Mucosa of rectum (tissue), 2 donors: ENCODE results near the gene PRICKLE1.
"Not testable (repeated sequence)": the region's sequence is repeated elsewhere in the genome, so short reads cannot be mapped to it uniquely, and the experiment has no call there.

Experiments used
- H3K27ac ChIP-seq, 2 donors: one replicate each; pipeline ENCODE4 v1.7.0; 2013; ENCODE audit warnings: inconsistent platforms in 2 of 2, low read depth in 2 of 2, low read length in 2 of 2
- H3K27me3 ChIP-seq, 2 donors: one replicate each; pipeline ENCODE4 v1.7.0; 2013; ENCODE audit warnings: low read length in 2 of 2; ENCODE audit not compliant: control insufficient read depth in 2 of 2, insufficient read depth in 2 of 2
- H3K36me3 ChIP-seq, 2 donors: one replicate each; pipeline ENCODE4 v1.7.0; 2013; ENCODE audit warnings: low read length in 2 of 2; ENCODE audit not compliant: control insufficient read depth in 2 of 2, insufficient read depth in 2 of 2
- H3K4me1 ChIP-seq, 2 donors: one replicate each; pipeline ENCODE4 v1.7.0; 2013; ENCODE audit warnings: low read length in 2 of 2, mild to moderate bottlenecking in 1 of 2; ENCODE audit not compliant: control insufficient read depth in 2 of 2, insufficient read depth in 2 of 2
- H3K4me3 ChIP-seq, 2 donors: one replicate each; pipeline ENCODE4 v1.7.0; 2013; ENCODE audit warnings: low read length in 2 of 2
- H3K9ac ChIP-seq, 2 donors: one replicate each; pipeline ENCODE4 v1.7.0; 2013; ENCODE audit warnings: low read length in 2 of 2, low read depth in 1 of 2, mild to moderate bottlenecking in 1 of 2
- H3K9me3 ChIP-seq, 2 donors: one replicate each; pipeline ENCODE4 v1.7.0; 2013; ENCODE audit warnings: low read length in 2 of 2; ENCODE audit not compliant: control insufficient read depth in 2 of 2
- donor health status: healthy.
- donor health status: Normal muscosa, but diverticular disease.

Gene PRICKLE1

GRCh38 chr12:42560977-42561376, 28.6 kb downstream of the PRICKLE1 start:
- Histone ChIP-seq H3K27ac (no peak overlapping the region), H3K36me3 (no peaks in the 10 kb centered on the region), H3K9me3 (no peaks in the 10 kb centered on the region), H3K4me3 (no peak overlapping the region), H3K27me3 (no peaks in the 10 kb centered on the region), H3K4me1 (no peaks in the 10 kb centered on the region), H3K9ac (no peak overlapping the region)

- no peak overlapping the region for H3K27ac ChIP-seq
- no peak overlapping the region for H3K4me3 ChIP-seq
- H3K36me3 ChIP-seq: no peaks in the 10 kb centered on the region
- no peaks in the 10 kb centered on the region for H3K4me1 ChIP-seq
- H3K27me3 ChIP-seq: no peaks in the 10 kb centered on the region
- H3K9ac ChIP-seq: no peak overlapping the region
- no peaks in the 10 kb centered on the region for H3K9me3 ChIP-seq
Observed at GRCh38 chr12:42557586-42558172, 31.9 kb downstream of the PRICKLE1 start.

- no peak overlapping the region for H3K9ac ChIP-seq
- no peaks in the 10 kb centered on the region for H3K27me3 ChIP-seq
- no peak overlapping the region for H3K4me3 ChIP-seq
- no peaks in the 10 kb centered on the region for H3K36me3 ChIP-seq
- H3K27ac ChIP-seq: no peak overlapping the region
- no peaks in the 10 kb centered on the region for H3K9me3 ChIP-seq
- H3K4me1 ChIP-seq: no peaks in the 10 kb centered on the region
Observed at GRCh38 chr12:42556917-42557316, 32.6 kb downstream of the PRICKLE1 start.

- Histone ChIP-seq H3K4me3 (no peak overlapping the region), H3K9ac (no peak overlapping the region), H3K9me3 (no peaks in the 10 kb centered on the region), H3K36me3 (no peaks in the 10 kb centered on the region), H3K27me3 (no peaks in the 10 kb centered on the region), H3K27ac (no peak overlapping the region), H3K4me1 (no peaks in the 10 kb centered on the region)
Observed at GRCh38 chr12:42552822-42553221, 36.7 kb downstream of the PRICKLE1 start.

GRCh38 chr12:42550800-42551199, 38.7 kb downstream of the PRICKLE1 start:
- no peaks in the 10 kb centered on the region for H3K36me3 ChIP-seq
- H3K9me3 ChIP-seq: no peaks in the 10 kb centered on the region
- no peaks in the 10 kb centered on the region for H3K27me3 ChIP-seq

GRCh38 chr12:42546709-42547108, 42.8 kb downstream of the PRICKLE1 start:
- Histone ChIP-seq H3K27ac (no peak overlapping the region), H3K9ac (no peak overlapping the region), H3K27me3 (no peaks in the 10 kb centered on the region), H3K36me3 (no peaks in the 10 kb centered on the region), H3K4me3 (no peak overlapping the region), H3K4me1 (no peaks in the 10 kb centered on the region), H3K9me3 (no peaks in the 10 kb centered on the region)

More at GRCh38 chr12:42550800-42551199, 38.7 kb downstream of the PRICKLE1 start:
- Histone ChIP-seq H3K4me3 (no peak overlapping the region), H3K27ac (no peak overlapping the region), H3K4me1 (no peaks in the 10 kb centered on the region), H3K9ac (no peak overlapping the region)

- Histone ChIP-seq H3K9ac (no peak overlapping the region), H3K9me3 (no peaks in the 10 kb centered on the region), H3K27me3 (no peaks in the 10 kb centered on the region), H3K27ac (no peak overlapping the region), H3K4me3 (no peak overlapping the region), H3K36me3 (no peaks in the 10 kb centered on the region), H3K4me1 (no peaks in the 10 kb centered on the region)
Observed at GRCh38 chr12:42541965-42542364, 47.6 kb downstream of the PRICKLE1 start.

GRCh38 chr12:42541308-42541707, 48.2 kb downstream of the PRICKLE1 start:
- H3K36me3 ChIP-seq, H3K27ac ChIP-seq, H3K4me3 ChIP-seq, H3K9ac ChIP-seq, H3K9me3 ChIP-seq, H3K27me3 ChIP-seq, H3K4me1 ChIP-seq: not testable (repeated sequence)

GRCh38 chr12:42539696-42540095, 49.9 kb downstream of the PRICKLE1 start:
- no peaks in the 10 kb centered on the region for H3K9me3 ChIP-seq
- H3K9ac ChIP-seq: no peak overlapping the region
- H3K27ac ChIP-seq: no peak overlapping the region
- no peaks in the 10 kb centered on the region for H3K27me3 ChIP-seq
- no peaks in the 10 kb centered on the region for H3K36me3 ChIP-seq
- no peak overlapping the region for H3K4me3 ChIP-seq
- H3K4me1 ChIP-seq: no peaks in the 10 kb centered on the region

GRCh38 chr12:42538203-42538602, 51.3 kb downstream of the PRICKLE1 start:
- Histone ChIP-seq H3K36me3 (no peaks in the 10 kb centered on the region), H3K4me1 (no peaks in the 10 kb centered on the region), H3K27me3 (no peaks in the 10 kb centered on the region), H3K27ac (no peak overlapping the region), H3K9ac (no peak overlapping the region), H3K4me3 (no peak overlapping the region), H3K9me3 (no peaks in the 10 kb centered on the region)
